ENCODE measurements around the gene PCYOX1L. TPM values are rescaled to one million over a fixed set of nuclear protein-coding genes. Genes with fewer than 3 reads are reported as not detected.

The PCYOX1L gene
- polyA plus RNA-seq, 2 of the 4 experiments (the other 2 are of a cell fraction): 2.1 to 6.7 TPM

DNA sequence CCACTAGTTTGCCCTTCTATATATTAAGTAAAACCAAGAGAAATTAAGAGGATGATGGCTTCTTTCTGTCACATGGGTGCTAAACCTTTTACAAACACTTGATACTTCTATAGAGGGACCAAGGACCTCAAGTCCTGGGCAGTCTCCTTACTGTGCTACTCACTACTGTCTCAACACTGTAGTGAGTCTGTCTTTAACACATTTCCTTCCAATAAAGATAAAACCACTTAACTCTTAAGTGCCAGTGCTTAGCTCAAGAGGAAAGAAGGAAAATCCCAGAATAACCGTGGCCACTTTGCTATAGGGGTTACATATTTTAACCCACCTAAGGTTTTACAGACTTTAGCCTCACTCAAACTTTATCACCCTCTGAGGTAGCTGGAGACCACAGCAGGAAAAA lies 16.9 kb upstream of the PCYOX1L start:
- ChIA-PET CTCF (interaction anchor here (0.7 to 12.7 kb wide), 6 partner anchors 17 to 93 kb away, joined by 3 to 93 read pairs (median 6); no protein-coding TSS in a partner anchor), POLR2A (no interaction called here)
- no peak for ATAC-seq
- no peak for FAIRE-seq
- TF ChIP-seq JUN (IDR thresholded peaks at IDR 0.05) (no peak), CBX2 (IDR thresholded peaks at IDR 0.05; ENCODE audit: borderline replicate concordance, low read depth) (no peak), PHF8 (IDR thresholded peaks at IDR 0.05; ENCODE audit: borderline replicate concordance, low read depth) (no peak), HDAC2 (IDR thresholded peaks at IDR 0.05) (no peak), GATA3 (IDR thresholded peaks at IDR 0.05; ENCODE audit: borderline replicate concordance) (no peak), MYC (IDR thresholded peaks at IDR 0.05; ENCODE audit: borderline replicate concordance, low read length) (no peak), RFX5 (IDR thresholded peaks at IDR 0.05) (no peak), BHLHE40 (IDR thresholded peaks at IDR 0.05; ENCODE audit: low read depth, low read length) (no peak), CHD2 (IDR thresholded peaks at IDR 0.05; ENCODE audit: low read length, partially characterized antibody) (no peak), FOSL2 (IDR thresholded peaks at IDR 0.05) (no peak), FOSL2 (CRISPR knock-in tag; IDR thresholded peaks at IDR 0.05) (no peak), MAZ (IDR thresholded peaks at IDR 0.05; ENCODE audit: borderline replicate concordance, low read depth, low read length) (no peak), POLR2AphosphoS2 (conservative IDR thresholded peaks at IDR 0.05; ENCODE audit: low read length) (no peak)
- TF ChIP-seq, protein P1, sequence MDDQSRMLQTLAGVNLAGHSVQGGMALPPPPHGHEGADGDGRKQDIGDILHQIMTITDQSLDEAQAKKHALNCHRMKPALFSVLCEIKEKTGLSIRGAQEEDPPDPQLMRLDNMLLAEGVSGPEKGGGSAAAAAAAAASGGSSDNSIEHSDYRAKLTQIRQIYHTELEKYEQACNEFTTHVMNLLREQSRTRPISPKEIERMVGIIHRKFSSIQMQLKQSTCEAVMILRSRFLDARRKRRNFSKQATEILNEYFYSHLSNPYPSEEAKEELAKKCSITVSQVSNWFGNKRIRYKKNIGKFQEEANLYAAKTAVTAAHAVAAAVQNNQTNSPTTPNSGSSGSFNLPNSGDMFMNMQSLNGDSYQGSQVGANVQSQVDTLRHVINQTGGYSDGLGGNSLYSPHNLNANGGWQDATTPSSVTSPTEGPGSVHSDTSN (IDR thresholded peaks at IDR 0.05): no peak
- TF ChIP-seq, protein P2, sequence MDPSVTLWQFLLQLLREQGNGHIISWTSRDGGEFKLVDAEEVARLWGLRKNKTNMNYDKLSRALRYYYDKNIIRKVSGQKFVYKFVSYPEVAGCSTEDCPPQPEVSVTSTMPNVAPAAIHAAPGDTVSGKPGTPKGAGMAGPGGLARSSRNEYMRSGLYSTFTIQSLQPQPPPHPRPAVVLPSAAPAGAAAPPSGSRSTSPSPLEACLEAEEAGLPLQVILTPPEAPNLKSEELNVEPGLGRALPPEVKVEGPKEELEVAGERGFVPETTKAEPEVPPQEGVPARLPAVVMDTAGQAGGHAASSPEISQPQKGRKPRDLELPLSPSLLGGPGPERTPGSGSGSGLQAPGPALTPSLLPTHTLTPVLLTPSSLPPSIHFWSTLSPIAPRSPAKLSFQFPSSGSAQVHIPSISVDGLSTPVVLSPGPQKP (IDR thresholded peaks at IDR 0.05; ENCODE audit: low read depth, low read length): no peak
- TF ChIP-seq, protein P3, sequence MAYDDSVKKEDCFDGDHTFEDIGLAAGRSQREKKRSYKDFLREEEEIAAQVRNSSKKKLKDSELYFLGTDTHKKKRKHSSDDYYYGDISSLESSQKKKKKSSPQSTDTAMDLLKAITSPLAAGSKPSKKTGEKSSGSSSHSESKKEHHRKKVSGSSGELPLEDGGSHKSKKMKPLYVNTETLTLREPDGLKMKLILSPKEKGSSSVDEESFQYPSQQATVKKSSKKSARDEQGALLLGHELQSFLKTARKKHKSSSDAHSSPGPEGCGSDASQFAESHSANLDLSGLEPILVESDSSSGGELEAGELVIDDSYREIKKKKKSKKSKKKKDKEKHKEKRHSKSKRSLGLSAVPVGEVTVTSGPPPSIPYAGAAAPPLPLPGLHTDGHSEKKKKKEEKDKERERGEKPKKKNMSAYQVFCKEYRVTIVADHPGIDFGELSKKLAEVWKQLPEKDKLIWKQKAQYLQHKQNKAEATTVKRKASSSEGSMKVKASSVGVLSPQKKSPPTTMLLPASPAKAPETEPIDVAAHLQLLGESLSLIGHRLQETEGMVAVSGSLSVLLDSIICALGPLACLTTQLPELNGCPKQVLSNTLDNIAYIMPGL (CRISPR knock-in tag; IDR thresholded peaks at IDR 0.05; ENCODE audit: borderline replicate concordance): no peak
- TF ChIP-seq, protein P4, sequence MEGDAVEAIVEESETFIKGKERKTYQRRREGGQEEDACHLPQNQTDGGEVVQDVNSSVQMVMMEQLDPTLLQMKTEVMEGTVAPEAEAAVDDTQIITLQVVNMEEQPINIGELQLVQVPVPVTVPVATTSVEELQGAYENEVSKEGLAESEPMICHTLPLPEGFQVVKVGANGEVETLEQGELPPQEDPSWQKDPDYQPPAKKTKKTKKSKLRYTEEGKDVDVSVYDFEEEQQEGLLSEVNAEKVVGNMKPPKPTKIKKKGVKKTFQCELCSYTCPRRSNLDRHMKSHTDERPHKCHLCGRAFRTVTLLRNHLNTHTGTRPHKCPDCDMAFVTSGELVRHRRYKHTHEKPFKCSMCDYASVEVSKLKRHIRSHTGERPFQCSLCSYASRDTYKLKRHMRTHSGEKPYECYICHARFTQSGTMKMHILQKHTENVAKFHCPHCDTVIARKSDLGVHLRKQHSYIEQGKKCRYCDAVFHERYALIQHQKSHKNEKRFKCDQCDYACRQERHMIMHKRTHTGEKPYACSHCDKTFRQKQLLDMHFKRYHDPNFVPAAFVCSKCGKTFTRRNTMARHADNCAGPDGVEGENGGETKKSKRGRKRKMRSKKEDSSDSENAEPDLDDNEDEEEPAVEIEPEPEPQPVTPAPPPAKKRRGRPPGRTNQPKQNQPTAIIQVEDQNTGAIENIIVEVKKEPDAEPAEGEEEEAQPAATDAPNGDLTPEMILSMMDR (IDR thresholded peaks at IDR 0.05): no peak
- H3K4me1 ChIP-seq: peaks cover 23% of the 10 kb centered on the region
- 43% methylated on average over 1 of the region's 1 CpG for WGBS (ENCODE audit: missing lambda C conversion rate)
- H3K4me3 ChIP-seq: no peak overlapping the region
- H3K27ac ChIP-seq: no peak overlapping the region
- no peak for DNase-seq (ENCODE audit: low read depth in 1 of 2, low spot score in 1 of 2)
- no peak overlapping the region for H3K4me2 ChIP-seq
- H3K9me3 ChIP-seq: no peaks in the 10 kb centered on the region

DNA sequence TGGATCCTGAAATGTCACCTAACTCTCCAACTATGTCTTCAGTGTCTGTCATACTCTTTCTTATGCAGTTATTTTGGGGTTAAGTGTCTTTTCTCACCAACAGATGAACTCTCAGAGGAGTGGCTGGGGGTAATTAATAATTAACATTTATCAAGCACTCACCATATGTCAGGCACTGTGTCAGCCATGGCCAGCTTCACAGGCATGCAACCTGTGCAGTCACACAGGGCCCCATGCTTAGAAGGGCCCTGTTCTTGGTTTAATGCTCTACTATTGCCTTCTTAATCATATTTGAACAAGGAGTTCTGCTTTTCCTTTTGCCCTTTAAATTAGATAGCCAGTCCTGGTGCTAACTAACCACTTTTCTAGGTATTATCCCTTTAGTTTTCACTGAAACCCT lies 16.0 kb upstream of the PCYOX1L start:
- TF ChIP-seq RARB (CRISPR knock-in tag; IDR thresholded peaks at IDR 0.05): no peak
- TF ChIP-seq KDM1A (IDR thresholded peaks at IDR 0.05; ENCODE audit: low read depth): no peak
- no peak for TF ChIP-seq NFE2L2 (conservative IDR thresholded peaks at IDR 0.05; ENCODE audit: low read length)
- TF ChIP-seq, protein P2 (IDR thresholded peaks at IDR 0.05; ENCODE audit: low read depth, low read length): no peak
- TF ChIP-seq, protein P5, sequence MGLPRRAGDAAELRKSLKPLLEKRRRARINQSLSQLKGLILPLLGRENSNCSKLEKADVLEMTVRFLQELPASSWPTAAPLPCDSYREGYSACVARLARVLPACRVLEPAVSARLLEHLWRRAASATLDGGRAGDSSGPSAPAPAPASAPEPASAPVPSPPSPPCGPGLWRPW (IDR thresholded peaks at IDR 0.05): no peak
- TF ChIP-seq, protein P3 (CRISPR knock-in tag; IDR thresholded peaks at IDR 0.05; ENCODE audit: borderline replicate concordance): no peak
- TF ChIP-seq, protein P6, sequence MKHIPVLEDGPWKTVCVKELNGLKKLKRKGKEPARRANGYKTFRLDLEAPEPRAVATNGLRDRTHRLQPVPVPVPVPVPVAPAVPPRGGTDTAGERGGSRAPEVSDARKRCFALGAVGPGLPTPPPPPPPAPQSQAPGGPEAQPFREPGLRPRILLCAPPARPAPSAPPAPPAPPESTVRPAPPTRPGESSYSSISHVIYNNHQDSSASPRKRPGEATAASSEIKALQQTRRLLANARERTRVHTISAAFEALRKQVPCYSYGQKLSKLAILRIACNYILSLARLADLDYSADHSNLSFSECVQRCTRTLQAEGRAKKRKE (CRISPR knock-in tag; IDR thresholded peaks at IDR 0.05; ENCODE audit: low read depth): no peak
- TF ChIP-seq, protein P1 (IDR thresholded peaks at IDR 0.05): no peak
- no peak for TF ChIP-seq NPAS2 (CRISPR knock-in tag; IDR thresholded peaks at IDR 0.05; ENCODE audit: borderline replicate concordance)
- TF ChIP-seq SMC3 (IDR thresholded peaks at IDR 0.05): no peak
- no peak overlapping the region for H3K4me3 ChIP-seq
- no peak overlapping the region for H3K4me2 ChIP-seq
- H3K4me1 ChIP-seq: peaks cover 25% of the 10 kb centered on the region
- DNase-seq (ENCODE audit: low read depth in 1 of 2, low spot score in 1 of 2) (no peak), FAIRE-seq (no peak), ATAC-seq (no peak)
- ChIA-PET POLR2A (no interaction called here), CTCF (interaction anchor here (1.1 to 12.7 kb wide), 5 partner anchors 24 to 92 kb away, joined by 3 to 93 read pairs (median 9); no protein-coding TSS in a partner anchor)
- no peak overlapping the region for H3K27ac ChIP-seq
- no peaks in the 10 kb centered on the region for H3K9me3 ChIP-seq
